ENCODE measurements around the gene PLA2G4D.

Gene PLA2G4D

GRCh38 chr15:42020713-42021273 lies 73.6 kb downstream of the PLA2G4D start, which contains the start of gene PLA2G4E:
PLA2G4E (minus strand) TSS chr15:42021042; CDS start chr15:42021030, 12 bp downstream.
- no peaks in the 10 kb centered on the region for H4K20me1 ChIP-seq (ENCODE audit: insufficient read depth, low read length)
- no peaks in the 10 kb centered on the region for H3K79me2 ChIP-seq (ENCODE audit: insufficient read depth, low read length)
- no peaks in the 10 kb centered on the region for H3K4me1 ChIP-seq (ENCODE audit: insufficient read depth, low read length)
- DNase-seq (no peak), ATAC-seq (ENCODE audit: insufficient read depth, low read depth) (no peak)
- no peaks in the 10 kb centered on the region for H3K27me3 ChIP-seq (ENCODE audit: insufficient read depth, low read length, poor library complexity)
- no peak for TF ChIP-seq CTCF (IDR thresholded peaks at IDR 0.05; ENCODE audit: borderline replicate concordance, extremely low read depth, low read length, poor library complexity, severe bottlenecking)
- no peak for TF ChIP-seq EZH2 (IDR thresholded peaks at IDR 0.05; ENCODE audit: borderline replicate concordance, low read depth, low read length, severe bottlenecking)
- no peak within 1 kb of the TSS for H3K27ac ChIP-seq (ENCODE audit: low read length)
- H2AFZ ChIP-seq (ENCODE audit: low read depth, low read length): no peak within 1 kb of the TSS
- H3K4me2 ChIP-seq (ENCODE audit: insufficient read depth, low read length): no peak within 1 kb of the TSS
- H3K4me3 ChIP-seq (ENCODE audit: low read depth in 1 of 2, low read length in 2 of 2): no peak within 1 kb of the TSS
- no peaks in the 10 kb centered on the region for H3K36me3 ChIP-seq (ENCODE audit: insufficient read depth, low read length)
- no peak within 1 kb of the TSS for H3K9ac ChIP-seq (ENCODE audit: low read depth, low read length)
- H3K9me3 ChIP-seq (ENCODE audit: insufficient read depth, low read length, severe bottlenecking): no peaks in the 10 kb centered on the region

GRCh38 chr15:42018306-42019224 lies 75.8 kb downstream of the PLA2G4D start:
- Histone ChIP-seq H4K20me1 (ENCODE audit: insufficient read depth, low read length) (no peaks in the 10 kb centered on the region), H3K4me1 (ENCODE audit: insufficient read depth, low read length) (no peaks in the 10 kb centered on the region), H2AFZ (ENCODE audit: low read depth, low read length) (no peak overlapping the region), H3K4me2 (ENCODE audit: insufficient read depth, low read length) (no peak overlapping the region), H3K27ac (ENCODE audit: low read length) (no peak overlapping the region), H3K79me2 (ENCODE audit: insufficient read depth, low read length) (no peaks in the 10 kb centered on the region), H3K36me3 (ENCODE audit: insufficient read depth, low read length) (no peaks in the 10 kb centered on the region), H3K27me3 (ENCODE audit: insufficient read depth, low read length, poor library complexity) (no peaks in the 10 kb centered on the region), H3K9me3 (ENCODE audit: insufficient read depth, low read length, severe bottlenecking) (no peaks in the 10 kb centered on the region), H3K4me3 (ENCODE audit: low read depth in 1 of 2, low read length in 2 of 2) (no peak overlapping the region), H3K9ac (ENCODE audit: low read depth, low read length) (no peak overlapping the region)
- DNase-seq (no peak), ATAC-seq (ENCODE audit: insufficient read depth, low read depth) (no peak)
- no peak for TF ChIP-seq EZH2 (IDR thresholded peaks at IDR 0.05; ENCODE audit: borderline replicate concordance, low read depth, low read length, severe bottlenecking)
- TF ChIP-seq CTCF (IDR thresholded peaks at IDR 0.05; ENCODE audit: borderline replicate concordance, extremely low read depth, low read length, poor library complexity, severe bottlenecking): no peak

Measured in DND-41 (cell line).